HepG2 (cell line): ENCODE results near the gene RFTN1. TPM values are rescaled to one million over a fixed set of nuclear protein-coding genes. Genes with fewer than 3 reads are reported as not detected.

Source experiments
- KDM5B ChIP-seq: sonication (generic); formaldehyde crosslinking; IDR thresholded peaks from 2 replicates; pipeline ENCODE4 v1.4.0; 2020; ENCODE audit warnings: missing genetic modification reagents, mild to moderate bottlenecking, borderline replicate concordance
- PAF1 ChIP-seq: IDR thresholded peaks from 2 replicates; pipeline ENCODE4 v1.6.1; 2016; ENCODE audit warnings: missing genetic modification reagents, missing compliant biosample characterization
- polyA plus RNA-seq, 8 experiments: library from polyadenylated mRNA; depleted of rRNA in 3 of 8; stranded (reverse) in 7 of 8; unstranded in 1 of 8; fragments of >200 nt; fragmentation: Illumina TruSeq in 4 of 8; extraction: Trizol in 4 of 8; gene quantifications; 2 replicates each; pipeline versions ENCODE4 v1.2.1 to v1.2.3, GENCODE V29; 2011 to 2016; ENCODE audit warnings: low read depth in 4 of 8, missing spikeins in 1 of 8, mixed read lengths in 1 of 8; ENCODE audit not compliant: insufficient read depth in 1 of 8
- total RNA-seq, 5 experiments: library from RNA; depleted of rRNA; stranded (reverse); fragments of >200 nt; fragmentation: Illumina TruSeq; extraction: Trizol; gene quantifications; 2 replicates each; pipeline ENCODE4 v1.2.3, GENCODE V29; 2016; ENCODE audit warnings: low read depth in 1 of 5
- TF ChIP-seq, protein P1 (sequence below): sonication (generic); formaldehyde crosslinking; IDR thresholded peaks from 2 replicates; pipeline ENCODE4 v1.4.0; 2020; ENCODE audit warnings: missing genetic modification reagents, borderline replicate concordance
- TF ChIP-seq, protein P2 (sequence below), 2 experiments: sonication (generic) in 1 of 2; formaldehyde crosslinking in 1 of 2; IDR thresholded peaks; 2 replicates each; pipeline versions ENCODE4 v1.6.1 to v1.9.0; 2014 to 2022; ENCODE audit warnings: antibody characterized with exemption in 1 of 2, borderline replicate concordance in 1 of 2, inconsistent platforms in 1 of 2, low read depth in 1 of 2, missing genetic modification reagents in 1 of 2

Gene RFTN1
- total and polyA plus RNA-seq, 2 of the 13 experiments (the other 11 are each of a cell fraction or from before 2014, with no cell fraction given), result not detected

DNA sequence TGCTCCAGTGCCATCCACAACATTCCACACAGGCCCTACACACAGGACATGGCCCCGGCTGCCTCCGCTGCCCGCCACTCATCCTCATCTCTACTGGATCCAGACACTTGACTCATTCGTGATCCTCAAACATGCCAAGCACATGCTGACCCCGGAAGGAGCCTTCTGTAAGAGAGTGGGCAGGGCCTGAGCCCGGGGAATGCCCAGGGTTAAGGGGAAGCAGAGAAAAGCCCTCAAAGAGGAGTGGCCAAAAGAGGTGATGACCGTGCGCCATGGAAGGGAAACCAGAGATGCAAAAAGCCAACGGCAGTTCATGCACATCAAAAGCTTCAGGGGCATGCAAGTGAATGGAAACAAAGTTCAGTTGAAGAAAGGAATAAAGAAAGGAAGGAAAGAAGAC lies 46.1 kb downstream of the RFTN1 start (continued):
- TF ChIP-seq, protein P1, sequence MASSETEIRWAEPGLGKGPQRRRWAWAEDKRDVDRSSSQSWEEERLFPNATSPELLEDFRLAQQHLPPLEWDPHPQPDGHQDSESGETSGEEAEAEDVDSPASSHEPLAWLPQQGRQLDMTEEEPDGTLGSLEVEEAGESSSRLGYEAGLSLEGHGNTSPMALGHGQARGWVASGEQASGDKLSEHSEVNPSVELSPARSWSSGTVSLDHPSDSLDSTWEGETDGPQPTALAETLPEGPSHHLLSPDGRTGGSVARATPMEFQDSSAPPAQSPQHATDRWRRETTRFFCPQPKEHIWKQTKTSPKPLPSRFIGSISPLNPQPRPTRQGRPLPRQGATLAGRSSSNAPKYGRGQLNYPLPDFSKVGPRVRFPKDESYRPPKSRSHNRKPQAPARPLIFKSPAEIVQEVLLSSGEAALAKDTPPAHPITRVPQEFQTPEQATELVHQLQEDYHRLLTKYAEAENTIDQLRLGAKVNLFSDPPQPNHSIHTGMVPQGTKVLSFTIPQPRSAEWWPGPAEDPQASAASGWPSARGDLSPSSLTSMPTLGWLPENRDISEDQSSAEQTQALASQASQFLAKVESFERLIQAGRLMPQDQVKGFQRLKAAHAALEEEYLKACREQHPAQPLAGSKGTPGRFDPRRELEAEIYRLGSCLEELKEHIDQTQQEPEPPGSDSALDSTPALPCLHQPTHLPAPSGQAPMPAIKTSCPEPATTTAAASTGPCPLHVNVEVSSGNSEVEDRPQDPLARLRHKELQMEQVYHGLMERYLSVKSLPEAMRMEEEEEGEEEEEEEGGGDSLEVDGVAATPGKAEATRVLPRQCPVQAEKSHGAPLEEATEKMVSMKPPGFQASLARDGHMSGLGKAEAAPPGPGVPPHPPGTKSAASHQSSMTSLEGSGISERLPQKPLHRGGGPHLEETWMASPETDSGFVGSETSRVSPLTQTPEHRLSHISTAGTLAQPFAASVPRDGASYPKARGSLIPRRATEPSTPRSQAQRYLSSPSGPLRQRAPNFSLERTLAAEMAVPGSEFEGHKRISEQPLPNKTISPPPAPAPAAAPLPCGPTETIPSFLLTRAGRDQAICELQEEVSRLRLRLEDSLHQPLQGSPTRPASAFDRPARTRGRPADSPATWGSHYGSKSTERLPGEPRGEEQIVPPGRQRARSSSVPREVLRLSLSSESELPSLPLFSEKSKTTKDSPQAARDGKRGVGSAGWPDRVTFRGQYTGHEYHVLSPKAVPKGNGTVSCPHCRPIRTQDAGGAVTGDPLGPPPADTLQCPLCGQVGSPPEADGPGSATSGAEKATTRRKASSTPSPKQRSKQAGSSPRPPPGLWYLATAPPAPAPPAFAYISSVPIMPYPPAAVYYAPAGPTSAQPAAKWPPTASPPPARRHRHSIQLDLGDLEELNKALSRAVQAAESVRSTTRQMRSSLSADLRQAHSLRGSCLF (CRISPR knock-in tag), result no peak
- no peak for TF ChIP-seq PAF1 (CRISPR knock-in tag)
- no peak for TF ChIP-seq KDM5B
- TF ChIP-seq, protein P2, sequence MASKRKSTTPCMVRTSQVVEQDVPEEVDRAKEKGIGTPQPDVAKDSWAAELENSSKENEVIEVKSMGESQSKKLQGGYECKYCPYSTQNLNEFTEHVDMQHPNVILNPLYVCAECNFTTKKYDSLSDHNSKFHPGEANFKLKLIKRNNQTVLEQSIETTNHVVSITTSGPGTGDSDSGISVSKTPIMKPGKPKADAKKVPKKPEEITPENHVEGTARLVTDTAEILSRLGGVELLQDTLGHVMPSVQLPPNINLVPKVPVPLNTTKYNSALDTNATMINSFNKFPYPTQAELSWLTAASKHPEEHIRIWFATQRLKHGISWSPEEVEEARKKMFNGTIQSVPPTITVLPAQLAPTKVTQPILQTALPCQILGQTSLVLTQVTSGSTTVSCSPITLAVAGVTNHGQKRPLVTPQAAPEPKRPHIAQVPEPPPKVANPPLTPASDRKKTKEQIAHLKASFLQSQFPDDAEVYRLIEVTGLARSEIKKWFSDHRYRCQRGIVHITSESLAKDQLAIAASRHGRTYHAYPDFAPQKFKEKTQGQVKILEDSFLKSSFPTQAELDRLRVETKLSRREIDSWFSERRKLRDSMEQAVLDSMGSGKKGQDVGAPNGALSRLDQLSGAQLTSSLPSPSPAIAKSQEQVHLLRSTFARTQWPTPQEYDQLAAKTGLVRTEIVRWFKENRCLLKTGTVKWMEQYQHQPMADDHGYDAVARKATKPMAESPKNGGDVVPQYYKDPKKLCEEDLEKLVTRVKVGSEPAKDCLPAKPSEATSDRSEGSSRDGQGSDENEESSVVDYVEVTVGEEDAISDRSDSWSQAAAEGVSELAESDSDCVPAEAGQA (IDR thresholded peaks at IDR 0.05; ENCODE audit: low read depth), result no peak
- TF ChIP-seq, protein P2 (CRISPR knock-in tag; IDR thresholded peaks at IDR 0.05; ENCODE audit: borderline replicate concordance), result no peak
- TF ChIP-seq, all 625 proteins: peak for 0
